Measurements from ENCODE around the gene TAPBPL.

TAPBPL gene, protein sequence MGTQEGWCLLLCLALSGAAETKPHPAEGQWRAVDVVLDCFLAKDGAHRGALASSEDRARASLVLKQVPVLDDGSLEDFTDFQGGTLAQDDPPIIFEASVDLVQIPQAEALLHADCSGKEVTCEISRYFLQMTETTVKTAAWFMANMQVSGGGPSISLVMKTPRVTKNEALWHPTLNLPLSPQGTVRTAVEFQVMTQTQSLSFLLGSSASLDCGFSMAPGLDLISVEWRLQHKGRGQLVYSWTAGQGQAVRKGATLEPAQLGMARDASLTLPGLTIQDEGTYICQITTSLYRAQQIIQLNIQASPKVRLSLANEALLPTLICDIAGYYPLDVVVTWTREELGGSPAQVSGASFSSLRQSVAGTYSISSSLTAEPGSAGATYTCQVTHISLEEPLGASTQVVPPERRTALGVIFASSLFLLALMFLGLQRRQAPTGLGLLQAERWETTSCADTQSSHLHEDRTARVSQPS

GRCh38 chr12:6451348-6452244 is at the start of gene TAPBPL:
Gene TAPBPL, plus strand, starts transcription at chr12:6452042. Its CDS starts 207 bp downstream, at chr12:6452249.
- no peak for TF ChIP-seq JUND (IDR thresholded peaks at IDR 0.05; ENCODE audit: low read depth)
- DNase-seq (ENCODE audit: low read depth in 1 of 2, low spot score in 1 of 2): peak; percentile 39 to 66
- in situ Hi-C loops (cut with HindIII; ENCODE audit: low pct_unique_long_range_greater_than_20kb, low sequenced_read_pairs): no loop called here

GRCh38 chr12:6404390-6404789 is 47.5 kb upstream of the TAPBPL start:
- in situ Hi-C loops (cut with HindIII; ENCODE audit: low pct_unique_long_range_greater_than_20kb, low sequenced_read_pairs): no loop called here
- no peak for TF ChIP-seq JUND (IDR thresholded peaks at IDR 0.05; ENCODE audit: low read depth)
- no peak for DNase-seq (ENCODE audit: low read depth in 1 of 2, low spot score in 1 of 2)

DNA sequence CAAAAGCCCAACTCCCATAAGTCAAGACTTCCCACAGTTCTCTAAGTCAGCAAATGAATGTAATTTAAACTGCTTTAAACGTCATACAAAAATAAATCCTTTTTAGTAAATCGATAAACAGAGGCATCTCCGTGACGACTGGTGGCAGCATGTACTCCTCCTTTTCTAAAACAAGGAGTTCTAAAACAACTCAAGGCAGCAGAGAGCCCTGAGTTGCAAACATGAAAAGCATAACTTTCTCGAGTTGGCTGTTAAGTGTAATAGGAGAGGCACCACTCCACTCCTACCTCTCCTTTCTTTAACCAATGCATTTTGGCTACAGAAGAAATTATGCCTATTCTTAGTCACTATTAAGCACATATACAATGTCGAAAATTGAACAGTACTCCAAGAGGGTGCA is 45.9 kb upstream of the TAPBPL start:
- TF ChIP-seq JUND (IDR thresholded peaks at IDR 0.05; ENCODE audit: low read depth): no peak
- in situ Hi-C loops (cut with HindIII; ENCODE audit: low pct_unique_long_range_greater_than_20kb, low sequenced_read_pairs): no loop called here
- no peak for DNase-seq (ENCODE audit: low read depth in 1 of 2, low spot score in 1 of 2)

DNA sequence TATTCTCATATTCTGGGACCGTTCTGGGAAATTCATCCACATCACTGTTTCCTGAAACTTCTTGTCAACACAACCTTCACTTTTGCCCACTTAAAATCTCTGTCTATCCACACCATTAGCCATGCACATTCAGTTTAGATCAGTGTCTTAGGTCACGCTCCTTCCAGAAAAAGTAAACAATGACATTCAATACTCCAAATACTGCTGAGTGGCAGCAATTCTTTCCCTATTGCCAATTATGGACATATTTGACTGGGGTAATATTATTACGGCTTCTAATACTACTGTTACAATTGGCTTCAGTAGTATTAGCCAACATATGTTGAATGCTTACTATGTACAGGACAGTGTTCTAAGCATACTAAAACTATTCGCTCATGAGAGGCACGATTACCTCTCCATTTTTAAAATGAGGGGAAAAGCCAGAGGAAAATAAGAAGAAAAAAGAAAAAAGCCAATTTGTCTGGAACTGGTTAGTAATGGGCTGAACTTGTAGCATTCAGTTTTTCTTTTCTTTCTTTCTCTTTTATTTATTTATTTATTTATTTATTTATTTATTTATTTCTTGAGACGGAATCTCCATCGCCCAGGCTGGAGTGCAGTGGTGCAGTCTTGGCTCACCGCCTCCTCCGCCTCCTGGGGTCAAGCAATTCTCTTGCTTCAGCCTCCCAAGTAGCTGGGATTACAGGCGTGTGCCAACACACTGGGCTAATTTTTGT is 44.4 kb upstream of the TAPBPL start:
- DNase-seq (ENCODE audit: low read depth in 1 of 2, low spot score in 1 of 2): no peak

GRCh38 chr12:6416596-6416995 is 35.2 kb upstream of the TAPBPL start:
- in situ Hi-C loops (cut with HindIII; ENCODE audit: low pct_unique_long_range_greater_than_20kb, low sequenced_read_pairs): no loop called here
- TF ChIP-seq JUND (IDR thresholded peaks at IDR 0.05; ENCODE audit: low read depth): no peak
- no peak for DNase-seq (ENCODE audit: low read depth in 1 of 2, low spot score in 1 of 2)

More for the DNA sequence above, 44.4 kb upstream of the TAPBPL start:
- no peak for TF ChIP-seq JUND (IDR thresholded peaks at IDR 0.05; ENCODE audit: low read depth)
- in situ Hi-C loops (cut with HindIII; ENCODE audit: low pct_unique_long_range_greater_than_20kb, low sequenced_read_pairs): no loop called here

- in situ Hi-C loops (cut with HindIII; ENCODE audit: low pct_unique_long_range_greater_than_20kb, low sequenced_read_pairs): no loop called here
- no peak for DNase-seq (ENCODE audit: low read depth in 1 of 2, low spot score in 1 of 2)
- TF ChIP-seq JUND (IDR thresholded peaks at IDR 0.05; ENCODE audit: low read depth): no peak
These were observed 33.0 kb upstream of the TAPBPL start for GRCh38 chr12:6418796-6419195.

DNA sequence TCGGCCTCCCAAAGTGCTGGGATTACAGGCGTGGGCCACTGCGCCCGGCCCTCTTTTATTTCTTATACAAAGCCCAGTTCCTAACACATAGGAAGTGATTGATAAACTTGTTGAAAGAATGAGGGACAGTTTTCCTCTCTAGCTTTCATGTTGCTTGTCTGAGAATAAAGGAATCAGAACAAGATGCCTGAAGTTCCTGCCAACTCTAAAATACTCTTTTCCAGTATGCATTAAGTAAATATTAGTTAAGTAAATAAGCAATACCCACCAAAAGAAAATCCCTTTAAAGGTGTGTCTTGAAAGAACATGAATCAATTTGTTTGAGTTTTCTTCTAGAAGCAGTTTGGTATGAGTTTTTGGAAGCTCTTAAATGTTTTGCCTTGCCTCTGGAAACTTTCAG is 31.5 kb upstream of the TAPBPL start:
- no peak for TF ChIP-seq JUND (IDR thresholded peaks at IDR 0.05; ENCODE audit: low read depth)
- in situ Hi-C loops (cut with HindIII; ENCODE audit: low pct_unique_long_range_greater_than_20kb, low sequenced_read_pairs): no loop called here
- no peak for DNase-seq (ENCODE audit: low read depth in 1 of 2, low spot score in 1 of 2)

GRCh38 chr12:6423267-6424007 is 28.4 kb upstream of the TAPBPL start:
- TF ChIP-seq JUND (IDR thresholded peaks at IDR 0.05; ENCODE audit: low read depth): no peak
- in situ Hi-C loops (cut with HindIII; ENCODE audit: low pct_unique_long_range_greater_than_20kb, low sequenced_read_pairs): no loop called here
- DNase-seq (ENCODE audit: low read depth in 1 of 2, low spot score in 1 of 2): peak; percentile 10 to 81

- DNase-seq (ENCODE audit: low read depth in 1 of 2, low spot score in 1 of 2): no peak
- TF ChIP-seq JUND (IDR thresholded peaks at IDR 0.05; ENCODE audit: low read depth): no peak
- in situ Hi-C loops (cut with HindIII; ENCODE audit: low pct_unique_long_range_greater_than_20kb, low sequenced_read_pairs): no loop called here
These were observed 27.9 kb upstream of the TAPBPL start for GRCh38 chr12:6424008-6424347.

- in situ Hi-C loops (cut with HindIII; ENCODE audit: low pct_unique_long_range_greater_than_20kb, low sequenced_read_pairs): no loop called here
- TF ChIP-seq JUND (IDR thresholded peaks at IDR 0.05; ENCODE audit: low read depth): no peak
- DNase-seq (ENCODE audit: low read depth in 1 of 2, low spot score in 1 of 2): no peak
These were observed 27.0 kb upstream of the TAPBPL start for GRCh38 chr12:6424866-6425265.

DNA sequence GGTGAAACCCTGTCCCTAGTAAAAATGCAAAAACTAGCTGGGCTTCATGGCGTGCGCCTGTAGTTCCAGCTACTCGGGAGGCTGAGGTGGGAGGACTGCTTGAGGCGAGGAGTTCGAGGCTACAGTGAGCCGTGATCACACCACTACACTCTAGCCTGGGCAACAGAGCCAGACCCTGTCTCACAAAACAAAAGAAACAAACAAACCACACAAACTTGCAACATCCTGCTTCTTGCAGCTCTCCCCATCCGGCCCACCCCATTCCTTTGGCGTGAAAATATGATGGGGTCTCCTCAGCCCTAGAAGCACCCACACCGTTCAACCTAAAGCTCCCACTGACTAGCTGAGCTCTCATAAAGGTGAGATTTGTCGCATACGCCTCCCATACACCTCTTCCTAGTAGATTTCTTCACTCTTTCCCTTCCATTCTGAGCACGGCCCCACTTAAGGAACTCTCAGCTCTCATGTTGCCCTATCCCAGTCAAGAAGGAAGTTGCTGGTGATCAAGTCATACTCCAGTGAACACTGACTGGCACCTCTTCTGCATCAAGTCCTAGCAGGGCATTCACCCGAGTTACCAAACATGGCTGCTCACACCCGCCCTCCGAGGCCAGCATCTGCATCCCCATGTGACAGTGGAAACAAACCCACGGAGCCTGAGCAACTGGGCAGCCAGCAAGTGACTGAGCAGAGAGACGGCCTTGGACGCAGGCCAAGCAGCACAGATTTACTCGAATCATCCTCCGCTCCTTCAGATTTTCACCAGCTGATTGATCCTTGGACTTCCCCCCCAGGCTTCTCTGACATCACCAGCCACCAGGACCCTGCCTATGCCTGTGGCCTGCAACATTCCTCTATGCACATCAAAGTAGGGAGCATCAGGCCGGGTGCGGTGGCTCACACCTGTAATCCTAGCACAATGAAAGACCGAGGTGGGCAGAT is 26.0 kb upstream of the TAPBPL start:
- no peak for TF ChIP-seq JUND (IDR thresholded peaks at IDR 0.05; ENCODE audit: low read depth)
- DNase-seq (ENCODE audit: low read depth in 1 of 2, low spot score in 1 of 2): no peak
- in situ Hi-C loops (cut with HindIII; ENCODE audit: low pct_unique_long_range_greater_than_20kb, low sequenced_read_pairs): no loop called here

Measured in T47D (cell line).